HFF-Myc (cell line): ENCODE data around the gene ZSWIM1.

Experiments
- DNase-seq: peaks from one replicate; pipeline ENCODE4 v3.0.0-alpha.2; 2011; ENCODE audit warnings: low read depth; ENCODE audit errors: extremely low read depth
- H3K4me3 ChIP-seq: replicated peaks from 2 replicates; pipeline ENCODE4 v1.5.1; 2011; ENCODE audit warnings: low read depth, mild to moderate bottlenecking, control low read depth, low read length
- CTCF ChIP-seq: IDR thresholded peaks from 2 replicates; pipeline ENCODE4 v1.5.1; 2012; ENCODE audit warnings: mild to moderate bottlenecking, low read depth, low read length, control low read depth; ENCODE audit errors: missing control alignments

The ZSWIM1 gene

DNA sequence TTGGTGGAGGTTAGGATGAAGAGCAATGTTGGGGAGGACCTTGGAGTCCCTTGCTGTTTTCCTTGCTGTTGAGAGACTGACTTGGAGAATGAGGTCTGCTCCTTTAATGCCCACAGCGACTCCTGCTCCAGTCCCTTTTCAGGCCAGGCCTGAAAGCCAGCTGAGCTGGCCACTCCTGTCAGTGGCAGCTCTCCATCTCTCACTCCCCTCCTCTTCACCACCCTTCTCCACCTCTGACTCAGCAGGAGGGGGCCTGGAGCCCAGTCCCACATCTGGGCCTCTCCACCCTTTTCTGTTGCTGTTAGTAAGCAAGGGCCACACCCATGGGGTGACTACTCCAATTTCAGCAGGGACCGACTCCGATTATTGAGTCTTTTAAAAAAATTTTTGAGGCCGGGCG, 45.2 kb upstream of the ZSWIM1 start:
- no peak for TF ChIP-seq CTCF
- H3K4me3 ChIP-seq = peak overlapping the region; percentile 63; the same call in 1 of the 2 replicates
- no peak for DNase-seq

GRCh38 chr20:45836841-45837240, 44.2 kb upstream of the ZSWIM1 start:
- TF ChIP-seq CTCF = no peak
- DNase-seq = no peak
- no peak overlapping the region for H3K4me3 ChIP-seq

- no peak for DNase-seq
- H3K4me3 ChIP-seq = no peak overlapping the region
- no peak for TF ChIP-seq CTCF
Observed at GRCh38 chr20:45840700-45841198, 40.3 kb upstream of the ZSWIM1 start.

DNA sequence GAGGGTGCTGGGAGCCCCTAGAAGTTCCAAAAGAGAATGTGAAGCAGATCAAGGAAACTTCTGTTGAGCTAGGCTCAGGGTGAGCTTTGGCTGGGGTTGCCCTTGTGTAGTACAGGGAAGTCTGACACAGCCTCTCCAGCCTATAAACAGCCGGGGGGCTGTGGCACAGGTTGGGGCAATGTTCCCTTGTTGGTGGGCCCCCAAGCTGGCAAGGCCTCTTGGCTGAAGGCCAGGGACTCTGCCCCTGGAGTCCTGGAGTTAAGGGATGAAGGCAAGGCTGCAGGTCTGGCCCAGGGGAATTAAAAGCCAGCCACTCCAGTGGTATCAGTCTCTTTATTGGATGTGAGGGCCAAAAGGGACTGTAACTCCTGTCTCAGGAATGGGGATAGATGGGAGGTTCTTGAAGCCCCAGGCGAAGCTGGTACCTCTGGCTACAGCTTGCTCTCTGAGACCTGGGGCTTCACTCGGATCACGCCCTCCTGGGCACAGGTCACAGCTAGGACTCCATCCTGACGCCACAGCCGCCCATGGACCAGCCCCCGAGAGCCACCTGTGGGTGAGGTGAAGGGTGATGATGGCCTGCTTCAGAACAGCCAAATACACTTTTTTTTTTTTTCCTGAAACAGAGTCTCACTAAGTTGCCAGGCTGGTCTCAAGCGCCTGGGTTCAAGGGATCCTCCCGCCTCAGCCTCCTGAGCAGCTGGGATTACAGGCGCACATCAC, 39.5 kb upstream of the ZSWIM1 start:
- TF ChIP-seq CTCF = no peak
- DNase-seq = no peak
- no peak overlapping the region for H3K4me3 ChIP-seq

- no peak overlapping the region for H3K4me3 ChIP-seq
- no peak for TF ChIP-seq CTCF
- no peak for DNase-seq
Observed at GRCh38 chr20:45842169-45842812, 38.7 kb upstream of the ZSWIM1 start.

- DNase-seq = no peak
- TF ChIP-seq CTCF = no peak
- no peak overlapping the region for H3K4me3 ChIP-seq
Observed at GRCh38 chr20:45843506-45843905, 37.5 kb upstream of the ZSWIM1 start.

- TF ChIP-seq CTCF = no peak
- H3K4me3 ChIP-seq = no peak overlapping the region
Observed at GRCh38 chr20:45845452-45845851, 35.6 kb upstream of the ZSWIM1 start.

More at GRCh38 chr20:45845452-45845851, 35.6 kb upstream of the ZSWIM1 start:
- no peak for DNase-seq
